Naive B cell (primary cell): Measurements from ENCODE around the gene RAB17. TPM values are rescaled to one million over a fixed set of nuclear protein-coding genes. Genes with fewer than 3 reads are reported as not detected.
A peak's percentile ranks its signal among the peaks of the same experiment; 100 is the strongest.

Experiments used
- ATAC-seq, 2 donors: fragments of 150-1000 bp; cut with Tn5 transposase; 2 replicates each; pipeline ENCODE4 v1.10.0; 2021; ENCODE audit warnings: low read depth in 2 of 2, mild to moderate bottlenecking in 2 of 2, moderate library complexity in 2 of 2
- DNase-seq: peaks from one replicate; pipeline ENCODE4 v3.0.0; 2022
- H3K27ac Mint-ChIP-seq, 6 donors: one replicate each; pipeline ENCODE4 v1.8.0; 2020 to 2022; ENCODE audit warnings: mild to moderate bottlenecking in 6 of 6, mixed read lengths in 6 of 6, moderate library complexity in 5 of 6, inconsistent platforms in 2 of 6
- H3K27me3 Mint-ChIP-seq, 3 donors: one replicate each; pipeline ENCODE4 v1.8.0; 2021 to 2022; ENCODE audit warnings: mixed read lengths in 3 of 3, mild to moderate bottlenecking in 1 of 3
- H3K36me3 Mint-ChIP-seq, 2 donors: one replicate each; pipeline ENCODE4 v1.8.0; 2020 to 2022; ENCODE audit warnings: mixed read lengths in 2 of 2, inconsistent platforms in 1 of 2, mild to moderate bottlenecking in 1 of 2
- H3K4me1 Mint-ChIP-seq, 3 donors: one replicate each; pipeline ENCODE4 v1.8.0; 2020 to 2022; ENCODE audit warnings: mixed read lengths in 3 of 3, inconsistent platforms in 1 of 3, mild to moderate bottlenecking in 1 of 3, moderate library complexity in 1 of 3
- H3K4me3 Mint-ChIP-seq, 8 donors: one replicate each; pipeline ENCODE4 v1.8.0; 2020 to 2022; ENCODE audit warnings: mild to moderate bottlenecking in 8 of 8, mixed read lengths in 8 of 8, moderate library complexity in 8 of 8, inconsistent platforms in 2 of 8
- H3K9me3 Mint-ChIP-seq, 7 donors: one replicate each; pipeline ENCODE4 v1.8.0; 2020 to 2022; ENCODE audit warnings: mixed read lengths in 7 of 7, mild to moderate bottlenecking in 5 of 7, inconsistent platforms in 2 of 7, moderate library complexity in 1 of 7
- polyA plus RNA-seq, 6 donors: library from polyadenylated mRNA; unstranded; fragments of 300-500 nt; fragmentation: Illumina TruSeq; gene quantifications; one replicate each; pipeline ENCODE4 v1.2.3, GENCODE V29; 2021; ENCODE audit warnings: low read depth in 6 of 6

Gene RAB17
- polyA plus RNA-seq, 6 donors from 2014 or later, result not detected

- H3K36me3 Mint-ChIP-seq, result no peaks in the 10 kb centered on the region
- H3K27ac Mint-ChIP-seq, result no peak overlapping the region
- H3K4me1 Mint-ChIP-seq, result no peaks in the 10 kb centered on the region
- no peak overlapping the region for H3K4me3 Mint-ChIP-seq
- no peak for ATAC-seq
- no peak for DNase-seq
- no peaks in the 10 kb centered on the region for H3K9me3 Mint-ChIP-seq
- H3K27me3 Mint-ChIP-seq, result peaks cover 0 to 32% (median 27%) of the 10 kb centered on the region in 3 donors
These were observed 52.4 kb downstream of the RAB17 start for GRCh38 chr2:237538001-237538720.

GRCh38 chr2:237536617-237537016 is 53.9 kb downstream of the RAB17 start:
- peak overlapping the region in 1 of 6 donors; percentile 36 for H3K27ac Mint-ChIP-seq
- ATAC-seq (no peak), DNase-seq (no peak)
- H3K36me3 Mint-ChIP-seq, result no peaks in the 10 kb centered on the region
- no peak overlapping the region for H3K4me3 Mint-ChIP-seq
- H3K9me3 Mint-ChIP-seq, result no peaks in the 10 kb centered on the region
- H3K27me3 Mint-ChIP-seq, result peaks cover 0 to 28% (median 23%) of the 10 kb centered on the region in 3 donors
- H3K4me1 Mint-ChIP-seq, result no peaks in the 10 kb centered on the region

DNA sequence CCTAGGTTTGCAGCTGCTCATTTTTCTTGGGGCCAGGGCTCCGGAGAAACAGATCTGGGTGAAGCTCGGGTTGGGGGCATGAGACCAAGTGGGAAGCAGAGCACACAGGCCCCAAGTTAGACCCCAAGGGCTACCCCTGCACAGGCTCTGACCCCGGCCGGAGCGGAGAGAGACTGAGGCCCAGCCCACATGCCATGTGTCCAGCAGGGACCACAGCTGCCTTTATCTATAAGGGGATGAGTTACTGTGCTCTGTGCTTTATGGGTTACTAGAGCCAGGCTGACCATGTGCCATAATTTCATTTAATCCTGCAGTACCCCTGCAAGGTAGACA is 54.5 kb downstream of the RAB17 start:
- H3K9me3 Mint-ChIP-seq, result no peaks in the 10 kb centered on the region
- ATAC-seq, result no peak
- peak overlapping the region in 1 of 6 donors; percentile 18 for H3K27ac Mint-ChIP-seq
- H3K4me3 Mint-ChIP-seq, result no peak overlapping the region
- DNase-seq, result no peak
- no peaks in the 10 kb centered on the region for H3K36me3 Mint-ChIP-seq
- peaks cover 0 to under 1% (median 0%) of the 10 kb centered on the region in 3 donors for H3K4me1 Mint-ChIP-seq
- peaks cover 0 to 25% (median 19%) of the 10 kb centered on the region in 3 donors for H3K27me3 Mint-ChIP-seq

DNA sequence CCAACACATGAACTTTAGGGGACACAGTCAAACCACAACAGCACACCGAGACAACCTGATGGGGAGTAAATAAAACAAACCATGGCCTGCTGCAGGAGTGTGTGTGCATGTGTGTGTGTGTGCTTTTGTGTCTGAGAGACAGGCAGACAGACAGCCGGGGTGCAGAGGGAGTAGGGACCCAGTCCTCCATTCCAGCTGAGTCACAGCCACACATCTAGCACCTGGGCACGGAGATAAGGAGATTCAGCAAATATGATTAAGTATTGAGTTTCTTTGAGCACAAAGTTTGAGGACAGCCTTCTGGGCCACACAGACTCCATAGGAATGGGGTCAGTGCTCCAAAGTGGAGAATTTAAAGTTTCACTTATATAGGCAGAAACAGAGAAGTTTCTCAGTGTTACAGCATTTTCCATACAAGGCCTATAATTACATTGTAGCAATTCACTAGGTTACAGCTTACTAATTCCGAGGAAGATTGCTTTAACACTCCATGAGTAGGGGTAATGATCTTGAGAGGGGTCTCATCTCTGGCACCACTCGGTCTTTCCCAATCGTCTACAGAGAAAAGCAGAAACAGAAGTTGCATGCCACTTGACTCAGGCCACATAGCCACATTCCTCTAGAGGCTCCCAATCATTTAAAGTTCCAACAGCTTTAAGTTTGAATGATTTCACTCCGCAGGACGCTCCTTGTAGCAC is 55.0 kb downstream of the RAB17 start:
- peaks cover 0 to 25% (median 19%) of the 10 kb centered on the region in 3 donors for H3K27me3 Mint-ChIP-seq
- DNase-seq, result no peak
- no peak for ATAC-seq
- peaks cover 0 to 5% (median 0%) of the 10 kb centered on the region in 3 donors for H3K4me1 Mint-ChIP-seq
- H3K36me3 Mint-ChIP-seq, result no peaks in the 10 kb centered on the region
- H3K27ac Mint-ChIP-seq, result no peak overlapping the region
- no peaks in the 10 kb centered on the region for H3K9me3 Mint-ChIP-seq
- H3K4me3 Mint-ChIP-seq, result no peak overlapping the region

GRCh38 chr2:237534380-237534779 is 56.2 kb downstream of the RAB17 start:
- Mint-ChIP-seq H3K27ac (peak overlapping the region in 1 of 6 donors; percentile 59), H3K4me1 (peaks cover 0 to 16% (median 6%) of the 10 kb centered on the region in 3 donors), H3K4me3 (no peak overlapping the region), H3K27me3 (peaks cover 0 to 19% (median 18%) of the 10 kb centered on the region in 3 donors), H3K9me3 (no peaks in the 10 kb centered on the region), H3K36me3 (no peaks in the 10 kb centered on the region)
- no peak for DNase-seq
- no peak for ATAC-seq

DNA sequence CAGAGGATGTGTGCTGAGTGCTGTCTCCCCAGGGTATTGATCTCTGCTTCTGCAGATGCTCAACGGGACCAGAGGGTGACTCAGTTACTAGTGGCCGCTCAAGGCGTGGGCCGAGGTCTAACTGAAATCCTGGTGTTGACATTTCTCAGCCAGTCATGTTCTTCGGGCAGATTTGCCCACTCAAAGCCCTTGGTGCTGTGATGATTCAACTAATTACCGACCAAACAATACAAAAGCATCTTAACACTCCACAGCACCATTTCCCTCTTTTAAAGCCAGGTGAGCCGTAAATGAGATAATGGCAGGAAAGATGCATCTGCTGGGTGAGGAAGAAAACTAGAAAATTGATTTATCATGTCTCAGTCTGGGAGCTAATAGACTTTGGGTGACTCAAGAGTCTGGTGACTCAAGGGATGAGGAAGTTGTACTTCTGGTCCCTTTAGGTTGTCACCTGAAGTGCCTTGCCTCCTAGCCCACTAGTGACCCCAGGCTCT is 56.8 kb downstream of the RAB17 start:
- Mint-ChIP-seq H3K4me1 (peaks cover 0 to 19% (median 6%) of the 10 kb centered on the region in 3 donors), H3K9me3 (no peaks in the 10 kb centered on the region), H3K27me3 (peaks cover 0 to 17% (median 13%) of the 10 kb centered on the region in 3 donors), H3K4me3 (no peak overlapping the region), H3K27ac (peak overlapping the region in 1 of 6 donors; percentile 15), H3K36me3 (no peaks in the 10 kb centered on the region)
- ATAC-seq (no peak), DNase-seq (no peak)

DNA sequence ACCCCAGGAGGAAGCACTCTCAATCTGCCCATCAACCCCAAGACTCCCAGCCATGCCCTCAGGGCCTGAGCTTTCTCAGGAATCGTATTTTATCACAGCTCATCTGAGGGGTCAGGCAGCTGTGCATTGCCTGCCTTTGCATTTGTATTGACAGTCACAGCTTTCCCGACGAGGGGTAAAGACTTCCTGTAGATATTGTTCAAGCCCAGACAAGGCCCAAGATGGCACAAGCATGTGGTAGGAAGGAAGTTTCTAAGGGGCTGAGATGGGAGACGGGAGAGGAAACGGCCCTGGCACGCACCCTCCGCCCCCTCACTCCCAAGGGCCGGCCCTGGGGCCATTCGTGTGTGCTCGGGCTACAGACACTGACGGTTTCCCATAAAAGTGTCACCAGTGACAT is 58.4 kb downstream of the RAB17 start:
- H3K9me3 Mint-ChIP-seq, result no peaks in the 10 kb centered on the region
- ATAC-seq (no peak), DNase-seq (no peak)
- H3K36me3 Mint-ChIP-seq, result no peaks in the 10 kb centered on the region
- H3K27ac Mint-ChIP-seq, result peak overlapping the region in 1 of 6 donors; percentile 29
- no peak overlapping the region for H3K4me3 Mint-ChIP-seq
- H3K27me3 Mint-ChIP-seq, result peaks cover 0 to 13% (median 1%) of the 10 kb centered on the region in 3 donors
- H3K4me1 Mint-ChIP-seq, result peaks cover 0 to 19% (median 6%) of the 10 kb centered on the region in 3 donors

- peaks cover 0 to 19% (median 6%) of the 10 kb centered on the region in 3 donors for H3K4me1 Mint-ChIP-seq
- no peaks in the 10 kb centered on the region for H3K36me3 Mint-ChIP-seq
- H3K27ac Mint-ChIP-seq, result peak overlapping the region in 1 of 6 donors; percentile 45
- no peak for DNase-seq
- H3K27me3 Mint-ChIP-seq, result peaks cover 0 to 1% (median 0%) of the 10 kb centered on the region in 3 donors
- H3K4me3 Mint-ChIP-seq, result no peak overlapping the region
- H3K9me3 Mint-ChIP-seq, result no peaks in the 10 kb centered on the region
- ATAC-seq, result no peak
These were observed 59.8 kb downstream of the RAB17 start for GRCh38 chr2:237530472-237531433.

GRCh38 chr2:237529452-237530402 is 60.8 kb downstream of the RAB17 start:
- Mint-ChIP-seq H3K4me1 (peaks cover 0 to 19% (median 6%) of the 10 kb centered on the region in 3 donors), H3K27ac (peak overlapping the region in 4 of 6 donors; percentile 9 to 74 (median 47)), H3K4me3 (no peak overlapping the region), H3K9me3 (no peaks in the 10 kb centered on the region), H3K36me3 (no peaks in the 10 kb centered on the region), H3K27me3 (no peaks in the 10 kb centered on the region)
- DNase-seq (no peak), ATAC-seq (peak; percentile 77 to 93)

GRCh38 chr2:237527766-237528165 is 62.8 kb downstream of the RAB17 start:
- no peaks in the 10 kb centered on the region for H3K9me3 Mint-ChIP-seq
- H3K27me3 Mint-ChIP-seq, result no peaks in the 10 kb centered on the region
- DNase-seq, result no peak
- no peak overlapping the region for H3K4me3 Mint-ChIP-seq
- ATAC-seq, result no peak
- no peaks in the 10 kb centered on the region for H3K36me3 Mint-ChIP-seq
- H3K27ac Mint-ChIP-seq, result no peak overlapping the region
- H3K4me1 Mint-ChIP-seq, result peaks cover 0 to 19% (median 6%) of the 10 kb centered on the region in 3 donors

DNA sequence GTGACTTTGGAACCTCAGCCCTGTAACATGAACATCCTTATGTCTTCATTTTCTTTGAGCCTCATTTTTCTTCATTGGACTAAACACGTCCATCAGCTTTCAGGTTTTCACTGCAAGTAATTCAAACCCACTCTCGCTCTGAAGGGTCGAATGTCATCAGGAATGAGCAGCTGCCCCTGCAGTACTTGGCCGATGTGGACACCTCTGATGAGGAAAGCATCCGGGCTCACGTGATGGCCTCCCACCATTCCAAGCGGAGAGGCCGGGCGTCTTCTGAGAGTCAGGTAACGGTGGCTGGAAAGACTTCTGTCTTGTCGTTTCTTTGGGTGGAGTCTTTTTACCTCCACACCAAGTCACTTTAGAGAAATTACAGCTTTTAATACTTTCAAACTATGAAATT is 63.3 kb downstream of the RAB17 start:
- DNase-seq (no peak), ATAC-seq (no peak)
- no peak overlapping the region for H3K4me3 Mint-ChIP-seq
- no peak overlapping the region for H3K27ac Mint-ChIP-seq
- H3K27me3 Mint-ChIP-seq, result no peaks in the 10 kb centered on the region
- no peaks in the 10 kb centered on the region for H3K36me3 Mint-ChIP-seq
- H3K9me3 Mint-ChIP-seq, result no peaks in the 10 kb centered on the region
- peaks cover 0 to 19% (median 6%) of the 10 kb centered on the region in 3 donors for H3K4me1 Mint-ChIP-seq

GRCh38 chr2:237525559-237526157 is 64.9 kb downstream of the RAB17 start:
- no peak overlapping the region for H3K27ac Mint-ChIP-seq
- no peaks in the 10 kb centered on the region for H3K27me3 Mint-ChIP-seq
- ATAC-seq (no peak), DNase-seq (no peak)
- H3K36me3 Mint-ChIP-seq, result no peaks in the 10 kb centered on the region
- H3K4me1 Mint-ChIP-seq, result peaks cover 0 to 15% (median 6%) of the 10 kb centered on the region in 3 donors
- no peaks in the 10 kb centered on the region for H3K9me3 Mint-ChIP-seq
- no peak overlapping the region for H3K4me3 Mint-ChIP-seq
